Measurements from ENCODE around the gene SPRN.
A peak's percentile ranks its signal among the peaks of the same experiment; 100 is the strongest.
"Not testable (repeated sequence)": the region's sequence is repeated elsewhere in the genome, so short reads cannot be mapped to it uniquely, and the experiment has no call there.

The SPRN gene

DNA sequence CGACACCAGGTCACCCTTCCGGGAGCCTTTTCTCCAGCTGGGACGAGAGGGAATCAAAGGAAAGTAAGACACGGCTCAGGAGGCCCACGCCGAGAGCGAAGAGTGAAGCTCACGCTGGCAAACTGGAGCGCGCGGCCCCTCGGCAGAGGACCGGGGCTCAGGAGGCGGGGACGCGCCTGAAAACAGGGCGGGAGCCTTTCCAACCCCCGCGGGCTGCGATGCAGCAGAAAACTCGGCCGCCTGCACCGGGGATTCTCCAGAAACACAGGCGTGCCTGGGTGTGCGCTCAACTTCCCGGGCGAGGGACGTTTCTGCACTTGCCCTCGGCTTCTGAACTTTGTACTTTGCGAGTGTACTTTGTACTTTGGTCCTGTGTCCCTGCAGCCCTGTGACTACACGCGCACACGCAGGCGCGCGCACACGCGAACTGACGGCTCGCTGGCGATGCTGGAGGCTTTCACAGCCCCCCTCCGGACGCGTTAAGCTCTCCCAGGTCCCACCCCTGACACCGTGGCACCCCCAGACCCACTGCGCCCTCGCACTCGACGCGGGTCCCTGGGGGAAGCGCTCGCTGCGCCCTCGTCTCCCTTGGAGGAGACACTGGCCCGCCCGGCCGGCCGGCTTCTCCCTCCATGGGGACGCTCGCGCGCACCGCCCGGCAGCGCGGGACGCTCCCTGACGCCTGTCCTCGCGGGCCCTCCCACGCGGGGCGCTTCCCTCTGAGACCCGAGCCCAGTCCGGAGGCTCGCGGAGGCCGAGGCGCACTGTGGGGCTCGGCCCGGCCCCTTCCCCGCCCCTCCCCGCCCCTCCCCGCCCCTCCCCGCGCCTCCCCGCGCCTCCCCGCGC lies 46.0 kb downstream of the SPRN start:
- CTCF ChIA-PET: interaction anchor here (1.5 to 2.0 kb wide), 2 partner anchors 23 to 49 kb away, joined by 3 to 10 read pairs; no protein-coding TSS in a partner anchor

DNA sequence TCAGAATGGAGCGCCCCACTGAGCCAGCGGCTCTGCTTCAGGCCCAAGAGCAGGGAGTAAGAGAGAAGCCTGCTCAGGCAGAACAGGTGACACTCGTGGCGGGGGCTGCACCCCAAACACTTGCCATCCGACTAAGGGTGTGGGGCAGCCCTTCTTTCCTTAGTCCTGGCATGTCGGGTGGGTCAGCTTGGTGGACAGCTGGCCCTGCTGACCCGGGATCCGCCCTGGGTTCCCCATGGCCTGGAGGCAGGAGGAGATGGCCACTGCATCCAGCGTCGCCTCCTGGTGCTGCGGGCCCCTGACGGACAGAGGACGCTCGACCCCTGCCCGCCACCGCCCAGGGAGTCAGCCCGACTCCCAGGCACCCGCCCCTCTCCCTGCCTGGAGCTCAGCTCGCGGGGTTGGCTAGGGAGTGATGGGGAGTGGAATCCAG lies 46.6 kb downstream of the SPRN start:
- TF ChIP-seq, protein P1, sequence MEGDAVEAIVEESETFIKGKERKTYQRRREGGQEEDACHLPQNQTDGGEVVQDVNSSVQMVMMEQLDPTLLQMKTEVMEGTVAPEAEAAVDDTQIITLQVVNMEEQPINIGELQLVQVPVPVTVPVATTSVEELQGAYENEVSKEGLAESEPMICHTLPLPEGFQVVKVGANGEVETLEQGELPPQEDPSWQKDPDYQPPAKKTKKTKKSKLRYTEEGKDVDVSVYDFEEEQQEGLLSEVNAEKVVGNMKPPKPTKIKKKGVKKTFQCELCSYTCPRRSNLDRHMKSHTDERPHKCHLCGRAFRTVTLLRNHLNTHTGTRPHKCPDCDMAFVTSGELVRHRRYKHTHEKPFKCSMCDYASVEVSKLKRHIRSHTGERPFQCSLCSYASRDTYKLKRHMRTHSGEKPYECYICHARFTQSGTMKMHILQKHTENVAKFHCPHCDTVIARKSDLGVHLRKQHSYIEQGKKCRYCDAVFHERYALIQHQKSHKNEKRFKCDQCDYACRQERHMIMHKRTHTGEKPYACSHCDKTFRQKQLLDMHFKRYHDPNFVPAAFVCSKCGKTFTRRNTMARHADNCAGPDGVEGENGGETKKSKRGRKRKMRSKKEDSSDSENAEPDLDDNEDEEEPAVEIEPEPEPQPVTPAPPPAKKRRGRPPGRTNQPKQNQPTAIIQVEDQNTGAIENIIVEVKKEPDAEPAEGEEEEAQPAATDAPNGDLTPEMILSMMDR (IDR thresholded peaks at IDR 0.05; ENCODE audit: insufficient read depth, low read length, missing control alignments): no peak
- ChIA-PET POLR2A (interaction anchor here (1.4 kb wide), 1 partner anchor 9 kb away, joined by 4 read pairs; no protein-coding TSS in a partner anchor), CTCF (interaction anchor here (1.5 to 2.0 kb wide), 2 partner anchors 22 to 48 kb away, joined by 3 to 10 read pairs; no protein-coding TSS in a partner anchor)
- H3K4me3 ChIP-seq (ENCODE audit: low read depth, low read length): peak overlapping the region; percentile 75
- DNase-seq (ENCODE audit: low read depth, low spot score): no peak

More for the DNA sequence above, 46.0 kb downstream of the SPRN start:
- TF ChIP-seq, protein P1 (IDR thresholded peaks at IDR 0.05; ENCODE audit: insufficient read depth, low read length, missing control alignments): no peak
- POLR2A ChIA-PET: interaction anchor here (0.8 to 1.4 kb wide), 2 partner anchors 10 to 16 kb away, joined by 3 to 4 read pairs; partner anchors contain the start of gene MTG1
- peak overlapping the region; percentile 75 for H3K4me3 ChIP-seq (ENCODE audit: low read depth, low read length)
- DNase-seq (ENCODE audit: low read depth, low spot score): no peak

DNA sequence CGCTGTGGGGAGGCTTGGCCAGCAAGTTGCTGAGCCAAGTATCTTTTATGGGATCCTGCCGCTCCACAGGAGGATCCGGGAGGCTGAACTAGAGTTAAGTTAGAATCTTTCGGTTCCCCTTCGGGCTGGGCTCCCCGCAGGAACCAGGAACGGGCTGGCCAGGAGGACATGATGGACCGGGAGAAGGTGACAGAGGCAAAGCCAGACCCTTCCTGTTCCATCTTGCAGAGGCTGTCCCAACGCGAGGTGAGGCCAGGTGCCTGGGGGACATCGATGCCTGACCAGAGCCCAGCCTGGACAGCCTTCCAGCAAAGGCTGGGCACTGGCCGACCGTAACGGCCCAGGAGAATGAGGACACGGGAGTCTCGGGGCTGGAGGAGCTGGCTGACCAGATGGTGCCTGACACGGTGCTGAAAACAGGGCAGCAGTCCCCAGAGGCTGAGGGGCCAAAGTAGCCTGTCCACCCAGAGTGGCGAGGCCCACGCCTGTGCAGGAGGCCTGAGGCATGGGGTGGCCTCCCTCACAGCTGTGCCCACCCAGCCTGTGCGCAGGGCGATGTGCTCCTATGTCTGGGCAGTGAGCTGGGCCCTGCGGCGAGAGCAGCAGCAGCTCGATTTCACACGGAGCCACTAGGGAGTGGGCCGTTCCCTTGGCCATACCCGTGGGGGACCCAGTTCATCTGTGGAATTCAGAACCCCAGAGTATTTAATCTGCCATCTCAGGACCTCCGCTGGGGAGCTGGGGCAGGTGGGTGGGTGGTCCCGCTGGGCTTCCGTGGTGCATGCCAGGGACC lies 47.2 kb downstream of the SPRN start:
- ChIA-PET POLR2A (interaction anchor here (1.4 kb wide), 1 partner anchor 9 kb away, joined by 4 read pairs; no protein-coding TSS in a partner anchor), CTCF (interaction anchor here (2.0 kb wide), 1 partner anchor 48 kb away, joined by 10 read pairs; no protein-coding TSS in a partner anchor)
- H3K4me3 ChIP-seq (ENCODE audit: low read depth, low read length): no peak overlapping the region
- DNase-seq (ENCODE audit: low read depth, low spot score): no peak
- TF ChIP-seq, protein P1 (IDR thresholded peaks at IDR 0.05; ENCODE audit: insufficient read depth, low read length, missing control alignments): no peak

DNA sequence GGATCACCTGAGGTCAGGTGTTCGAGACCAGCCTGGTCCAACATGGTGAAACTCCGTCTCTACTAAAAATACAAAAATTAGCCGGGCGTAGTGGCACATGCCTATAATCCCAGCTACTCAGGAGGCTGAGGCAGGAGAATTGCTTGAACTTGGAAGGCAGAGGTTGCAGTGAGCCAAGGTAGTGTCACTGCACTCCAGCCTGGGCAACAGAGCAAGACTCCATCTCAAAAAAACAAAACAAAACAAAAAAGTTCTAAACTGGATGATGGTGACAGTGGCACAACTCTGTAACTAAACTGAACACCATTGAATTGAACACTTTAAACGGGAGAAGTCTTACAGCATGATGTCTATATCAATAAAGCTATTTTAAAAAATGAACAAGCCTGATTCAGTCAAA lies 48.2 kb downstream of the SPRN start:
- CTCF ChIA-PET; POLR2A ChIA-PET; H3K4me3 ChIP-seq (ENCODE audit: low read depth, low read length); DNase-seq (ENCODE audit: low read depth, low spot score): not testable (repeated sequence)

DNA sequence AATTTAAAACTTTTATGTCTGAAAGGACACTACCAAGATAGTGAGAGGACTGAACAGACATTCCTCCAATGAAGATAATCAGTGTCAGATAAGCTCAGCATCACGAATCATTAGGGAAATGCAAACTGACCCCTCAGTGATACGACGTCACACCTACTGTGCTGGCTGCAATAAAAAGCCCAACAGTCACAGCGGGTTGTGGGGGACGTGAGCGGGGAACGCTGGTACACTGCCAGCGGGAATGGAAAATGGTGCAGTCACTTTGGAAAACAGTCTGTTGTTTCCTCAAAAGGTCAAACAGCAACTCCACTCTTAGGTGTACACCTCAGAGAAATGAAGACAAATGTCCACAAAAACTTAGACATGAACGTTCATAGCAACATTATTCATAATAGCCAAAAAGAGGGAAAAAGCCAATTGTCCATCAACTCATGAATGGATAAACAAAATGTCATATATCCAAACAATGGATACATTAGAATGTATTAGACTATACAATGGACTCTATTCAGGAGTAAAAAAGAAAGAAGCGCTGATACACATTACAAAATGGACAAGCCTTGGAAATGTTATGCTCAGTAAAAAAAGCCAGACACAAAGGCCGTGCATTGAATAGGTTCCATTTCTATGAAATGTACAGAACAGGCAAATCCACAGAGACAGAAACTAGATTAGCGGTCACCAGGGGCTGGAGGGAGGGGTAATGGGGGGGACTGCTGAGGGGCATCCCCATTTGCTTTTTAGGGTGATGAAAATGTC lies 48.9 kb downstream of the SPRN start:
- TF ChIP-seq, protein P1 (IDR thresholded peaks at IDR 0.05; ENCODE audit: insufficient read depth, low read length, missing control alignments): no peak
- DNase-seq (ENCODE audit: low read depth, low spot score): no peak
- CTCF ChIA-PET: no interaction called here
- POLR2A ChIA-PET: no interaction called here
- H3K4me3 ChIP-seq (ENCODE audit: low read depth, low read length): no peak overlapping the region

Measured in AG04449 (cell line).